ENCODE results near the gene CCL28. TPM values are rescaled to one million over a fixed set of nuclear protein-coding genes. Genes with fewer than 3 reads are reported as not detected.

CCL28 gene
- total and polyA plus RNA-seq, 2 of the 13 experiments (the other 11 are each of a cell fraction or from before 2014, with no cell fraction given), result 0.03 TPM; not detected in 1

- no peak for TF ChIP-seq AKNA (CRISPR knock-in tag; IDR thresholded peaks at IDR 0.05; ENCODE audit: borderline replicate concordance)
- peak; percentile 92 for TF ChIP-seq IRF2 (CRISPR knock-in tag; IDR thresholded peaks at IDR 0.05)
- TF ChIP-seq EED (CRISPR knock-in tag; IDR thresholded peaks at IDR 0.05), result no peak
- TF ChIP-seq TFDP2 (CRISPR knock-in tag; IDR thresholded peaks at IDR 0.05), result peak; percentile 75
- TF ChIP-seq TBX3 (IDR thresholded peaks at IDR 0.05; ENCODE audit: borderline replicate concordance), result no peak
- TF ChIP-seq KLF16 (CRISPR knock-in tag; IDR thresholded peaks at IDR 0.05), result peak in 1 of 2 experiments; percentile 92; a peak in 1 of 4 replicates
- TF ChIP-seq MATR3 (CRISPR knock-in tag; IDR thresholded peaks at IDR 0.05), result no peak
- no peak for TF ChIP-seq CENPT (CRISPR knock-in tag; IDR thresholded peaks at IDR 0.05; ENCODE audit: low read depth)
- no peak for TF ChIP-seq RFXANK (CRISPR knock-in tag; IDR thresholded peaks at IDR 0.05)
- TF ChIP-seq, protein P1, sequence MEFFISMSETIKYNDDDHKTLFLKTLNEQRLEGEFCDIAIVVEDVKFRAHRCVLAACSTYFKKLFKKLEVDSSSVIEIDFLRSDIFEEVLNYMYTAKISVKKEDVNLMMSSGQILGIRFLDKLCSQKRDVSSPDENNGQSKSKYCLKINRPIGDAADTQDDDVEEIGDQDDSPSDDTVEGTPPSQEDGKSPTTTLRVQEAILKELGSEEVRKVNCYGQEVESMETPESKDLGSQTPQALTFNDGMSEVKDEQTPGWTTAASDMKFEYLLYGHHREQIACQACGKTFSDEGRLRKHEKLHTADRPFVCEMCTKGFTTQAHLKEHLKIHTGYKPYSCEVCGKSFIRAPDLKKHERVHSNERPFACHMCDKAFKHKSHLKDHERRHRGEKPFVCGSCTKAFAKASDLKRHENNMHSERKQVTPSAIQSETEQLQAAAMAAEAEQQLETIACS (CRISPR knock-in tag; IDR thresholded peaks at IDR 0.05), result no peak
- no peak for TF ChIP-seq SATB2 (CRISPR knock-in tag; IDR thresholded peaks at IDR 0.05)
- TF ChIP-seq ZZZ3 (CRISPR knock-in tag; IDR thresholded peaks at IDR 0.05; ENCODE audit: borderline replicate concordance), result no peak; the same call in 1 of the 2 replicates
- TF ChIP-seq AFF4 (CRISPR knock-in tag; IDR thresholded peaks at IDR 0.05), result no peak
- TF ChIP-seq ZNF740 (CRISPR knock-in tag; IDR thresholded peaks at IDR 0.05), result no peak
- no peak for TF ChIP-seq PAWR (CRISPR knock-in tag; IDR thresholded peaks at IDR 0.05; ENCODE audit: borderline replicate concordance)
- TF ChIP-seq ZFP36 (IDR thresholded peaks at IDR 0.05; ENCODE audit: borderline replicate concordance, low read depth, low read length, partially characterized antibody), result no peak
- peak; percentile 86 for TF ChIP-seq HDAC1 (CRISPR knock-in tag; IDR thresholded peaks at IDR 0.05)
- no peak for TF ChIP-seq RFX3 (CRISPR knock-in tag; IDR thresholded peaks at IDR 0.05)
Observed at GRCh38 chr5:43432486-43433375, 20.5 kb upstream of the CCL28 start (continued).

All from HepG2 (cell line).